Caco-2 (cell line): ENCODE measurements around the gene MCUB. TPM values are rescaled to one million over a fixed set of nuclear protein-coding genes. Genes with fewer than 3 reads are reported as not detected.

ENCODE experiments used
- BruUV-seq: library from RNA; stranded (reverse); fragments of 400-500 nt; replicated peaks from 2 replicates; lab custom pipeline; 2021; lab: Mats Ljungman, UMichigan
- CTCF ChIA-PET: fragments of 300-600 bp; sonication (Branson Sonifier 250); formaldehyde crosslinking; loops from one replicate; lab custom pipeline; 2022; ENCODE audit warnings: antibody characterized with exemption; lab: Charles Lee
- POLR2A ChIA-PET: fragments of 300-600 bp; sonication (Branson Sonifier 250); formaldehyde crosslinking; loops from one replicate; lab custom pipeline; 2022; ENCODE audit warnings: antibody characterized with exemption; lab: Charles Lee
- DNase-seq, 2 experiments: peaks; one replicate each; pipeline versions ENCODE4 v3.0.0 to v3.0.0-alpha.2; 2020 to 2022
- H3K27me3 ChIP-seq: replicated peaks from 2 replicates; pipeline ENCODE4 v1.6.0; 2011; ENCODE audit warnings: low read length; ENCODE audit not compliant: control insufficient read depth, insufficient read depth
- H3K36me3 ChIP-seq: 2 replicates; pipeline ENCODE4 v1.5.1; 2011; ENCODE audit warnings: low read length; ENCODE audit not compliant: control insufficient read depth, insufficient read depth
- H3K4me1 ChIP-seq: fragments of 250-450 bp; sonication (Bioruptor Pico); 2 replicates; pipeline ENCODE4 v1.5.1; 2020; ENCODE audit warnings: mild to moderate bottlenecking
- H3K4me3 ChIP-seq: 2 replicates; pipeline ENCODE4 v1.5.1; 2011; ENCODE audit warnings: low read depth, mild to moderate bottlenecking, control low read depth, low read length
- H3K9me3 ChIP-seq: fragments of 250-450 bp; sonication (Bioruptor Pico); 2 replicates; pipeline ENCODE4 v1.5.1; 2020; ENCODE audit warnings: mild to moderate bottlenecking, moderate library complexity
- H3K27ac Mint-ChIP-seq: one replicate; pipeline ENCODE4 v1.8.0; 2022; ENCODE audit warnings: mixed read lengths; ENCODE audit not compliant: unreplicated experiment
- H3K27me3 Mint-ChIP-seq: one replicate; pipeline ENCODE4 v1.8.0; 2022; ENCODE audit warnings: mixed read lengths; ENCODE audit not compliant: insufficient read depth, unreplicated experiment
- H3K36me3 Mint-ChIP-seq: one replicate; pipeline ENCODE4 v1.8.0; 2022; ENCODE audit warnings: mild to moderate bottlenecking, mixed read lengths; ENCODE audit not compliant: insufficient read depth, unreplicated experiment
- H3K4me1 Mint-ChIP-seq: one replicate; pipeline ENCODE4 v1.8.0; 2022; ENCODE audit warnings: low read depth, mixed read lengths; ENCODE audit not compliant: unreplicated experiment
- H3K4me3 Mint-ChIP-seq: one replicate; pipeline ENCODE4 v1.8.0; 2022; ENCODE audit warnings: mild to moderate bottlenecking, moderate library complexity, mixed read lengths; ENCODE audit not compliant: unreplicated experiment
- H3K9me3 Mint-ChIP-seq: one replicate; pipeline ENCODE4 v1.8.0; 2022; ENCODE audit warnings: mixed read lengths; ENCODE audit not compliant: unreplicated experiment
- intact Hi-C: fragments of 100-400 bp; cut with micrococcal nuclease; formaldehyde crosslinking; loops from one replicate; pipeline ENCODE4 v1.10.0; 2022; ENCODE audit not compliant: unreplicated experiment
- total RNA-seq: library from RNA; stranded (reverse); gene quantifications from 2 replicates; pipeline ENCODE4 v1.2.3, GENCODE V29; 2022
- TF ChIP-seq, protein P1 (sequence below), 2 experiments: fragments of 200-600 bp in 1 of 2; IDR thresholded peaks; 1 replicate in 1 of 2; 2 replicates in 1 of 2; pipeline versions ENCODE4 v1.5.1 to v1.8.0; 2011 to 2022; ENCODE audit warnings: antibody characterized with exemption in 1 of 2, control low read depth in 1 of 2, inconsistent platforms in 1 of 2, low read depth in 1 of 2, low read length in 1 of 2, mild to moderate bottlenecking in 1 of 2, moderate library complexity in 1 of 2; ENCODE audit not compliant: insufficient read depth in 1 of 2, severe bottlenecking in 1 of 2, unreplicated experiment in 1 of 2

Gene MCUB
- total RNA-seq, 1 experiment from 2014 or later: 3.6 TPM

DNA sequence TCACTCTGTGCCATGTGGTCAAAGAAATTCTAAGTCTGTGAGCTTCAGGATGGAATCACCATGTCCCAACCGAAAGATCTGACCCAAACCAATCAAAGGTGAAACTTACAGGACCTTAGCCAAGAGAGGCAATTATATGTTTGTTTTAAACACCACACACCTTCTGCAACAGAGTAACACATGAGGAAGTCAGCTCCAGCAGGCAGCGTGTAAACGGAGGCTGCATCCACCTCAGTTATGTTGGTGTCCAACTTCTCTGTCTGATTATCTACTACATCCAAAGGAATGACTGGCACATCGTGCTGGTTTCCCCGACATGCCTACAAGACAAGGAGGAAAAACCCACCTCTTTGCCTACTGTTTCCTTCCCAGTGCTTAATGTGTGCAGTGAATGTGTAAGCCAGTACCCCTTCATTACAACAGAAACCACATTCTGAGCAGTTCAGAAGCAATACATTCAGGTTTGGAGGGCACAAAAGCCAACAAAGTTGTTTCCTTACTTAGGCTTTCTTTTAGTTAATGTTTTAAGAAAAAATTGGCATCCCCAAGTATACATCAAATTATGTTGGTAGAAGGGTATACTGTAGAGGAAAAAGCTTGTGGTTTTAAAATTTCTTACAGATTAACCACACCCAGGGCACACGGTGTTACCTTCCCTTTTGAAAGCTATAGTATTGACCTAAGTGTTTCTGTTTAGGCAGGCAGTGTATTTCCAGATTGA, 130.8 kb downstream of the MCUB start:
- H3K9me3 ChIP-seq: no peaks in the 10 kb centered on the region
- no peak overlapping the region for H3K4me3 ChIP-seq
- H3K27me3 ChIP-seq: no peaks in the 10 kb centered on the region
- Mint-ChIP-seq H3K4me3 (no peak overlapping the region), H3K9me3 (no peaks in the 10 kb centered on the region), H3K27me3 (no peaks in the 10 kb centered on the region), H3K36me3 (peaks cover 35% of the 10 kb centered on the region), H3K27ac (no peak overlapping the region), H3K4me1 (no peaks in the 10 kb centered on the region)
- H3K4me1 ChIP-seq: no peaks in the 10 kb centered on the region
- H3K36me3 ChIP-seq: no peaks in the 10 kb centered on the region; the same call in 1 of the 2 replicates
- ChIA-PET CTCF (no interaction called here), POLR2A (no interaction called here)
- no TSS peak for BruUV-seq
- intact Hi-C loops: no loop called here
- TF ChIP-seq, protein P1, sequence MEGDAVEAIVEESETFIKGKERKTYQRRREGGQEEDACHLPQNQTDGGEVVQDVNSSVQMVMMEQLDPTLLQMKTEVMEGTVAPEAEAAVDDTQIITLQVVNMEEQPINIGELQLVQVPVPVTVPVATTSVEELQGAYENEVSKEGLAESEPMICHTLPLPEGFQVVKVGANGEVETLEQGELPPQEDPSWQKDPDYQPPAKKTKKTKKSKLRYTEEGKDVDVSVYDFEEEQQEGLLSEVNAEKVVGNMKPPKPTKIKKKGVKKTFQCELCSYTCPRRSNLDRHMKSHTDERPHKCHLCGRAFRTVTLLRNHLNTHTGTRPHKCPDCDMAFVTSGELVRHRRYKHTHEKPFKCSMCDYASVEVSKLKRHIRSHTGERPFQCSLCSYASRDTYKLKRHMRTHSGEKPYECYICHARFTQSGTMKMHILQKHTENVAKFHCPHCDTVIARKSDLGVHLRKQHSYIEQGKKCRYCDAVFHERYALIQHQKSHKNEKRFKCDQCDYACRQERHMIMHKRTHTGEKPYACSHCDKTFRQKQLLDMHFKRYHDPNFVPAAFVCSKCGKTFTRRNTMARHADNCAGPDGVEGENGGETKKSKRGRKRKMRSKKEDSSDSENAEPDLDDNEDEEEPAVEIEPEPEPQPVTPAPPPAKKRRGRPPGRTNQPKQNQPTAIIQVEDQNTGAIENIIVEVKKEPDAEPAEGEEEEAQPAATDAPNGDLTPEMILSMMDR (IDR thresholded peaks at IDR 0.05; ENCODE audit: insufficient read depth in 1 of 2, low read depth in 1 of 2, low read length in 1 of 2, severe bottlenecking in 1 of 2, unreplicated experiment in 1 of 2): no peak
- no peak for DNase-seq

GRCh38 chr4:109691411-109691920, 131.4 kb downstream of the MCUB start:
- peaks cover 37% of the 10 kb centered on the region for H3K36me3 Mint-ChIP-seq
- ChIA-PET POLR2A (no interaction called here), CTCF (no interaction called here)
- Histone ChIP-seq H3K36me3 (no peaks in the 10 kb centered on the region; the same call in 1 of the 2 replicates), H3K9me3 (no peaks in the 10 kb centered on the region), H3K4me3 (no peak overlapping the region), H3K27me3 (no peaks in the 10 kb centered on the region), H3K4me1 (no peaks in the 10 kb centered on the region)
- H3K9me3 Mint-ChIP-seq: no peaks in the 10 kb centered on the region
- no peak overlapping the region for H3K27ac Mint-ChIP-seq
- H3K4me1 Mint-ChIP-seq: no peaks in the 10 kb centered on the region
- H3K27me3 Mint-ChIP-seq: no peaks in the 10 kb centered on the region
- BruUV-seq: no TSS peak
- intact Hi-C loops: no loop called here
- no peak for DNase-seq
- H3K4me3 Mint-ChIP-seq: no peak overlapping the region
- TF ChIP-seq, protein P1 (IDR thresholded peaks at IDR 0.05; ENCODE audit: insufficient read depth in 1 of 2, low read depth in 1 of 2, low read length in 1 of 2, severe bottlenecking in 1 of 2, unreplicated experiment in 1 of 2): no peak

GRCh38 chr4:109698656-109699055, 138.6 kb downstream of the MCUB start:
- ChIA-PET POLR2A (no interaction called here), CTCF (no interaction called here)
- no peak overlapping the region for H3K27ac Mint-ChIP-seq
- peaks cover 15% of the 10 kb centered on the region for H3K4me1 Mint-ChIP-seq
- no peak overlapping the region for H3K4me3 Mint-ChIP-seq
- no peaks in the 10 kb centered on the region for H3K9me3 Mint-ChIP-seq
- Histone ChIP-seq H3K27me3 (no peaks in the 10 kb centered on the region), H3K9me3 (no peaks in the 10 kb centered on the region), H3K36me3 (peaks cover 1% of the 10 kb centered on the region; the same call in 1 of the 2 replicates), H3K4me1 (peaks cover 15% of the 10 kb centered on the region), H3K4me3 (no peak overlapping the region)
- H3K27me3 Mint-ChIP-seq: no peaks in the 10 kb centered on the region
- H3K36me3 Mint-ChIP-seq: peaks cover 46% of the 10 kb centered on the region
- intact Hi-C loops: no loop called here
- TF ChIP-seq, protein P1 (IDR thresholded peaks at IDR 0.05; ENCODE audit: insufficient read depth in 1 of 2, low read depth in 1 of 2, low read length in 1 of 2, severe bottlenecking in 1 of 2, unreplicated experiment in 1 of 2): no peak
- no peak for DNase-seq
- BruUV-seq: no TSS peak
